HEK293 (cell line): Measurements from ENCODE around the gene MCF2L.

ENCODE experiments used
- EGR2 ChIP-seq: fragments of 450-650 bp; formaldehyde crosslinking; IDR thresholded peaks from 2 replicates; pipeline ENCODE4 v1.5.1; 2016; ENCODE audit warnings: low read depth, missing biosample characterization, missing genetic modification characterization
- GLIS1 ChIP-seq: fragments of 450-650 bp; formaldehyde crosslinking; IDR thresholded peaks from 2 replicates; pipeline ENCODE4 v1.5.1; 2016; ENCODE audit warnings: missing biosample characterization, missing genetic modification characterization
- GLIS2 ChIP-seq: fragments of 450-650 bp; formaldehyde crosslinking; IDR thresholded peaks from 2 replicates; pipeline ENCODE4 v1.5.1; 2016; ENCODE audit warnings: missing biosample characterization, missing genetic modification characterization
- IKZF3 ChIP-seq: fragments of 450-650 bp; IDR thresholded peaks from 2 replicates; pipeline ENCODE4 v1.5.0; 2018; ENCODE audit warnings: missing biosample characterization, mild to moderate bottlenecking, missing genetic modification characterization, moderate library complexity
- KLF17 ChIP-seq: fragments of 450-650 bp; formaldehyde crosslinking; IDR thresholded peaks from 2 replicates; pipeline ENCODE4 v1.5.1; 2016; ENCODE audit warnings: missing biosample characterization, missing genetic modification characterization
- PRDM4 ChIP-seq: fragments of 450-650 bp; formaldehyde crosslinking; IDR thresholded peaks from 2 replicates; pipeline ENCODE4 v1.5.1; 2017; ENCODE audit warnings: missing biosample characterization, missing genetic modification characterization
- SP2 ChIP-seq: fragments of 450-650 bp; formaldehyde crosslinking; IDR thresholded peaks from 2 replicates; pipeline ENCODE4 v1.5.1; 2016; ENCODE audit warnings: missing biosample characterization, missing genetic modification characterization
- SP3 ChIP-seq: fragments of 450-650 bp; formaldehyde crosslinking; IDR thresholded peaks from 2 replicates; pipeline ENCODE4 v1.5.1; 2016; ENCODE audit warnings: missing biosample characterization, missing genetic modification characterization
- ZBTB44 ChIP-seq: fragments of 450-650 bp; IDR thresholded peaks from 2 replicates; pipeline ENCODE4 v1.5.1; 2018; ENCODE audit warnings: missing biosample characterization, mild to moderate bottlenecking, missing genetic modification characterization
- ZNF114 ChIP-seq: fragments of 450-650 bp; formaldehyde crosslinking; IDR thresholded peaks from 2 replicates; pipeline ENCODE4 v1.5.0; 2017; ENCODE audit warnings: missing biosample characterization, missing genetic modification characterization
- ZNF132 ChIP-seq: fragments of 450-650 bp; formaldehyde crosslinking; IDR thresholded peaks from 2 replicates; pipeline ENCODE4 v1.5.1; 2017; ENCODE audit warnings: missing biosample characterization, missing genetic modification characterization, borderline replicate concordance
- ZNF140 ChIP-seq: fragments of 450-650 bp; formaldehyde crosslinking; IDR thresholded peaks from 2 replicates; pipeline ENCODE4 v1.5.1; 2016; ENCODE audit warnings: missing biosample characterization, missing genetic modification characterization
- ZNF175 ChIP-seq: fragments of 450-650 bp; formaldehyde crosslinking; IDR thresholded peaks from 2 replicates; pipeline ENCODE4 v1.5.1; 2016; ENCODE audit warnings: missing biosample characterization, missing genetic modification characterization
- ZNF18 ChIP-seq: fragments of 450-650 bp; formaldehyde crosslinking; IDR thresholded peaks from 2 replicates; pipeline ENCODE4 v1.5.1; 2016; ENCODE audit warnings: missing biosample characterization, missing genetic modification characterization
- ZNF184 ChIP-seq: fragments of 450-650 bp; IDR thresholded peaks from 2 replicates; pipeline ENCODE4 v1.5.1; 2018; ENCODE audit warnings: missing biosample characterization, mild to moderate bottlenecking, missing genetic modification characterization
- ZNF2 ChIP-seq: fragments of 450-650 bp; formaldehyde crosslinking; IDR thresholded peaks from 2 replicates; pipeline ENCODE4 v1.5.1; 2016; ENCODE audit warnings: missing biosample characterization, missing genetic modification characterization
- ZNF211 ChIP-seq: fragments of 450-650 bp; formaldehyde crosslinking; IDR thresholded peaks from 2 replicates; pipeline ENCODE4 v1.5.1; 2016; ENCODE audit warnings: low read depth, missing biosample characterization, missing genetic modification characterization
- ZNF324 ChIP-seq: fragments of 450-650 bp; formaldehyde crosslinking; IDR thresholded peaks from 2 replicates; pipeline ENCODE4 v1.5.1; 2016; ENCODE audit warnings: missing biosample characterization, missing genetic modification characterization
- ZNF398 ChIP-seq: fragments of 450-650 bp; formaldehyde crosslinking; IDR thresholded peaks from 2 replicates; pipeline ENCODE4 v1.5.1; 2017; ENCODE audit warnings: missing biosample characterization, missing genetic modification characterization
- ZNF449 ChIP-seq: fragments of 450-650 bp; formaldehyde crosslinking; IDR thresholded peaks from 2 replicates; pipeline ENCODE4 v1.5.1; 2017; ENCODE audit warnings: missing biosample characterization, mild to moderate bottlenecking, missing genetic modification characterization, moderate library complexity
- ZNF501 ChIP-seq: fragments of 450-650 bp; formaldehyde crosslinking; IDR thresholded peaks from 2 replicates; pipeline ENCODE4 v1.5.1; 2016; ENCODE audit warnings: missing biosample characterization, missing genetic modification characterization
- ZNF558 ChIP-seq: fragments of 450-650 bp; formaldehyde crosslinking; IDR thresholded peaks from 2 replicates; pipeline ENCODE4 v1.5.1; 2016; ENCODE audit warnings: missing biosample characterization, missing genetic modification characterization
- ZNF561 ChIP-seq: fragments of 450-650 bp; IDR thresholded peaks from 2 replicates; pipeline ENCODE4 v1.5.1; 2018; ENCODE audit warnings: missing biosample characterization, missing genetic modification characterization, borderline replicate concordance
- ZNF596 ChIP-seq: fragments of 450-650 bp; IDR thresholded peaks from 2 replicates; pipeline ENCODE4 v1.5.0; 2018; ENCODE audit warnings: missing biosample characterization, mild to moderate bottlenecking, missing genetic modification characterization, moderate library complexity
- ZNF626 ChIP-seq: fragments of 450-650 bp; sonication (Bioruptor Pico); formaldehyde crosslinking; IDR thresholded peaks from 2 replicates; pipeline ENCODE4 v1.5.1; 2018; ENCODE audit warnings: missing biosample characterization, missing genetic modification characterization, inconsistent platforms
- ZNF660 ChIP-seq: fragments of 450-650 bp; IDR thresholded peaks from 2 replicates; pipeline ENCODE4 v1.5.1; 2018; ENCODE audit warnings: missing biosample characterization, mild to moderate bottlenecking, missing genetic modification characterization
- ZNF692 ChIP-seq: fragments of 450-650 bp; formaldehyde crosslinking; IDR thresholded peaks from 2 replicates; pipeline ENCODE4 v1.5.1; 2016; ENCODE audit warnings: missing biosample characterization, missing genetic modification characterization

Gene MCF2L

GRCh38 chr13:112943309-112944125 is 25.5 kb upstream of the MCF2L start (continued):
- TF ChIP-seq ZNF626 (tag by site-specific recombination), result no peak
- TF ChIP-seq KLF17, result peak; percentile 43; the same call in 1 of the 2 replicates
- no peak for TF ChIP-seq ZNF184
- no peak for TF ChIP-seq PRDM4 (tag by site-specific recombination)
- peak; percentile 68; the same call in 1 of the 2 replicates for TF ChIP-seq ZNF561 (tag by site-specific recombination)
- TF ChIP-seq ZNF660 (tag by site-specific recombination), result 0 out of 2 replicates have a peak, but pooled peaks have one; percentile 61
- peak; percentile 46; the same call in 1 of the 2 replicates for TF ChIP-seq ZNF2 (tag by site-specific recombination)
- TF ChIP-seq ZNF211, result no peak
- TF ChIP-seq ZNF398 (tag by site-specific recombination), result no peak
- TF ChIP-seq ZNF132, result no peak
- 0 out of 2 replicates have a peak, but pooled peaks have one; percentile 19 for TF ChIP-seq ZBTB44 (tag by site-specific recombination)
- peak; percentile 81 for TF ChIP-seq SP2 (tag by site-specific recombination)
- no peak for TF ChIP-seq ZNF114 (tag by site-specific recombination)
- TF ChIP-seq GLIS2 (tag by site-specific recombination), result peak; percentile 92
- TF ChIP-seq SP3, result peak; percentile 59
- peak; percentile 62 for TF ChIP-seq GLIS1 (tag by site-specific recombination)
- peak; percentile 65; the same call in 1 of the 2 replicates for TF ChIP-seq ZNF18 (tag by site-specific recombination)
- peak; percentile 34; the same call in 1 of the 2 replicates for TF ChIP-seq ZNF324
- TF ChIP-seq ZNF558 (tag by site-specific recombination), result no peak
- 0 out of 2 replicates have a peak, but pooled peaks have one; percentile 16 for TF ChIP-seq ZNF449 (tag by site-specific recombination)
- TF ChIP-seq ZNF596 (tag by site-specific recombination), result no peak
- TF ChIP-seq ZNF692 (tag by site-specific recombination), result 0 out of 2 replicates have a peak, but pooled peaks have one; percentile 22
- no peak for TF ChIP-seq ZNF501
- TF ChIP-seq ZNF175 (tag by site-specific recombination), result no peak
- TF ChIP-seq IKZF3 (tag by site-specific recombination), result 0 out of 2 replicates have a peak, but pooled peaks have one; percentile 38
- TF ChIP-seq EGR2 (tag by site-specific recombination), result 0 out of 2 replicates have a peak, but pooled peaks have one; percentile 34
- no peak for TF ChIP-seq ZNF140 (tag by site-specific recombination)
